Activated T-helper 2 cell treated with anti-CD3 and anti-CD28 coated beads, Interferon-gamma antibody, Interleukin-2, Interleukin-4, amounts not matched to agents 10 μg/mL and 5 μg/mL and 100 μg/mL, durations not matched to agents 14 hours and 24 hours and 36 hours (primary cell): ENCODE measurements around the gene SLC19A1. TPM values are rescaled to one million over a fixed set of nuclear protein-coding genes. Genes with fewer than 3 reads are reported as not detected.
"Not testable (repeated sequence)": the region's sequence is repeated elsewhere in the genome, so short reads cannot be mapped to it uniquely, and the experiment has no call there.

Experiments
- DNase-seq: peaks from one replicate; pipeline ENCODE4 v3.0.0; 2021; ENCODE audit warnings: low spot score
- H3K27ac Mint-ChIP-seq: one replicate; pipeline ENCODE4 v1.8.0; 2021; ENCODE audit warnings: mixed read lengths
- H3K27me3 Mint-ChIP-seq: one replicate; pipeline ENCODE4 v1.8.0; 2021; ENCODE audit warnings: low read depth, mixed read lengths
- H3K36me3 Mint-ChIP-seq: one replicate; pipeline ENCODE4 v1.8.0; 2021; ENCODE audit warnings: low read depth, mixed read lengths
- H3K4me1 Mint-ChIP-seq: one replicate; pipeline ENCODE4 v1.8.0; 2021; ENCODE audit warnings: low read depth, mixed read lengths
- H3K4me3 Mint-ChIP-seq: one replicate; pipeline ENCODE4 v1.8.0; 2021; ENCODE audit warnings: low read depth, mild to moderate bottlenecking, moderate library complexity, mixed read lengths
- H3K9me3 Mint-ChIP-seq: one replicate; pipeline ENCODE4 v1.8.0; 2021; ENCODE audit warnings: mixed read lengths
- intact Hi-C: fragments of 100-400 bp; cut with micrococcal nuclease; formaldehyde crosslinking; loops from one replicate; pipeline ENCODE4 v1.15.1; 2023
- total RNA-seq: library from RNA; stranded (reverse); gene quantifications from 2 replicates; pipeline ENCODE4 v1.2.3, GENCODE V29; 2022

Gene SLC19A1
- total RNA-seq, 1 donor from 2014 or later = 68.1 TPM

DNA sequence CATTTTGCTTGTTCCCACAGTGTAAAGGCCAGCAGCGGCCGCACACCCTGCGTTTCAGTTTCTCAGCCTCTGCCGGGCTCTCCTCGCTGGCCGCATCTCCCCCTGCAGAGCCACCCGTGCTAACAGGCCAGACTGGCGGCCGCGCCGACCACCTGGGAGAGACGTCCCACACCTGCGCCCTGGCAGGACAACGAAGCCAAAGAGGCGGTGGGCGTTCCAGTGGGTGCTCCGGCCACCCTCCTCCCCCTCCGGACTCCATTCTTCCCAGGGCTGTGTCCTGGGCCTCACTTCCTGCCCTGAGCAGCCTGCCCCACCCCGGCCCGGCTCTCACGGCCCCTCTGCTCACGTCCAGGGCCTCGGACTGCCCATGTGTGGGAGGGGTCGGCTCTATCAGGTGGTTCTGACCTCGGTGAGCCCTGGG is 31.9 kb upstream of the SLC19A1 start:
- H3K36me3 Mint-ChIP-seq = no peaks in the 10 kb centered on the region
- no peaks in the 10 kb centered on the region for H3K9me3 Mint-ChIP-seq
- H3K4me3 Mint-ChIP-seq = no peak overlapping the region
- H3K27ac Mint-ChIP-seq = no peak overlapping the region
- no peak for DNase-seq
- intact Hi-C loops = no loop called here
- H3K27me3 Mint-ChIP-seq = peaks cover under 1% of the 10 kb centered on the region
- H3K4me1 Mint-ChIP-seq = no peaks in the 10 kb centered on the region

DNA sequence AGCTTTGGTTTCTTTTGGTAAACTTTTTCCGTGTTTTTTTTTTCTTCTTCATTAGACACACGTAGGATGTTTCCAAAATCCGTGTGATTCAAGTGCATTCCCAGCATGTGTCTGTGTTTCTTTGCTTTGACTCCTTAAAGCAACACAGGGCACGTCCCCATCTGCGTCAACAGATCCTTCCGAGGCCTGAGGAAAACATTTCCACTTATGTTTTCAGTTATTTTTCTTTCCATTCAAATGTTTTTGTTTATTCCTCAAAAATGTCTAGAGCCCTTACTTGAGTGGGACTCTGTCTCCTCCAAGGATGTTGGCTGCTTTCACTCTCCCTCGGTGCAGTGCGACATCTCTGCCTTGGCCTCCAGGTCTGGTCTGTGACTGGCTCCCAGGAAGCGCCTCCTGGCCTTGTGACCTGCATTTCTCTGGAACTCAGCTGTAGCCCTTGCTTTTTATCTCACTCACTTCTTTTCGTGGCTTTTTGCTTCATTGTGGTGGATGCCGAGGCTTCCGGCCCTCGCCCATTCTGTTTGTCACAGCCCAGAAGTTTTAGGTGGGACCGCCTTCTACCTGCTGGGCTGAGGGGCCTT is 31.3 kb upstream of the SLC19A1 start:
- Mint-ChIP-seq H3K4me3 (no peak overlapping the region), H3K27me3 (peaks cover 5% of the 10 kb centered on the region), H3K36me3 (no peaks in the 10 kb centered on the region), H3K27ac (no peak overlapping the region), H3K4me1 (no peaks in the 10 kb centered on the region), H3K9me3 (no peaks in the 10 kb centered on the region)
- no peak for DNase-seq
- intact Hi-C loops = no loop called here

- Mint-ChIP-seq H3K36me3 (no peaks in the 10 kb centered on the region), H3K4me3 (no peak overlapping the region)
- intact Hi-C loops = no loop called here
Measured at GRCh38 chr21:45572783-45573451, 30.7 kb upstream of the SLC19A1 start.

DNA sequence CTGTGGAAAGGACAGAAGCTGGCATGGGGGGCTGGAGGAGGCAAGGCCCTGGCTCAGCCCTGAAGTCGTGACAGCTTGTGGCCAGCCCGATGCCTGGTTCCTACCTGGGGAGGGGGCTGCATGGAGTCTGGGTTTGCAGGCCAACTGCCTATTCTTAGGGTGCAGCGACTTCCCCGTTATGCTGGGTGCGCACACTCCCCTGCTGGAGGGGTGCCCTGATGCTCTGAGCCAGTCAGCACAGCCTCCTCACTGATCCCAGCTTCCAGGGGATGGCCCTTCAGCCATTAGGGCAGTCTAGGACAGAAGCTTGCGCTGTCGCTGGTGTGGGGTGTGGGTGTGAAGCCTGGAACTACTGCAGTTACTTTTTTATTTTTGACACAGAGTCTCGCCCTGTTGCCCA is 30.0 kb upstream of the SLC19A1 start:
- Mint-ChIP-seq H3K27me3 (peaks cover 8% of the 10 kb centered on the region), H3K9me3 (no peaks in the 10 kb centered on the region), H3K36me3 (no peaks in the 10 kb centered on the region), H3K4me1 (no peaks in the 10 kb centered on the region), H3K4me3 (no peak overlapping the region), H3K27ac (no peak overlapping the region)
- DNase-seq = no peak
- intact Hi-C loops = no loop called here

More at GRCh38 chr21:45572783-45573451, 30.7 kb upstream of the SLC19A1 start:
- no peaks in the 10 kb centered on the region for H3K4me1 Mint-ChIP-seq
- H3K27me3 Mint-ChIP-seq = peaks cover 8% of the 10 kb centered on the region
- DNase-seq = no peak
- no peaks in the 10 kb centered on the region for H3K9me3 Mint-ChIP-seq
- H3K27ac Mint-ChIP-seq = no peak overlapping the region

GRCh38 chr21:45571641-45572040 is 29.4 kb upstream of the SLC19A1 start:
- no peak overlapping the region for H3K27ac Mint-ChIP-seq
- H3K4me1 Mint-ChIP-seq = no peaks in the 10 kb centered on the region
- intact Hi-C loops = no loop called here
- no peak overlapping the region for H3K4me3 Mint-ChIP-seq
- no peaks in the 10 kb centered on the region for H3K36me3 Mint-ChIP-seq
- peaks cover 13% of the 10 kb centered on the region for H3K27me3 Mint-ChIP-seq
- H3K9me3 Mint-ChIP-seq = no peaks in the 10 kb centered on the region
- DNase-seq = no peak

DNA sequence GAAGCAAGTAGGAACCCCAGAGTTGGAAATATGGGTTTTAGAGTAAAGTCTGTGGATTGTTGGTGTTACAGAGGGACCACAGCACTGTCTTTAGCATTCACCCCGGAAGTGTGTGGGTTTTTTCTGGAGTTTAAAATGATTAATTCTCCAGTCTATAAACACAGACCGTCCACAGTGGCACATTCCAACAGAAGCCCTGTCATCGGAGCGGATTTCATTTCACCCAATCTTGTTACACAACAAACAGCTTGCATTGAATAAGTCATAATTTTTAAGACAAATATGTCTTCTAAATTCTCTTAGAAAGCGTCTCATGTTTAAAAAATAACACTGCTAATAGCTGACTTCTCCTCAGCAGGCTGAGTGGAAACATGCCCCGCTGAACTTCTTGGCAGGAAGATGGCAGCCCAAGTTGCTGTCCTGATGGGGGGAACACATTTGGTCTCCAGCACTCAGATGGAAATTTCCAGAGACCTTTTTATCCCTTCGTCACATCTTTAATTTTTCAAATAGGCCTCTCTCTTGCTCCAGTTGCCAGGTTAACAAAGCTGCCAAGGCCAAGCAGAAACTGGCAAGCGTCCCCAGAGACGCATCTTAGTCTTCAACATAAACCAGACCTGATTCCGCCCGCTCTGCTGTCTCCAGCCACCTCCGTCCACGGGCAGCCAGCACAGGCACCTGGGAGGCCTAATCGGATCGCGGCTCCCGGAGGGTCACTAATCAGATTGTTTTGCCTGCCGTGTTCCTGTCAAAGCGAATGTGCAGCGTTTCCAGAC is 28.8 kb upstream of the SLC19A1 start:
- Mint-ChIP-seq H3K4me3 (no peak overlapping the region), H3K9me3 (no peaks in the 10 kb centered on the region), H3K27ac (no peak overlapping the region), H3K36me3 (no peaks in the 10 kb centered on the region), H3K4me1 (no peaks in the 10 kb centered on the region), H3K27me3 (peaks cover 13% of the 10 kb centered on the region)
- DNase-seq = no peak
- intact Hi-C loops = no loop called here

- intact Hi-C loops = no loop called here
- H3K36me3 Mint-ChIP-seq = no peaks in the 10 kb centered on the region
- peaks cover 16% of the 10 kb centered on the region for H3K27me3 Mint-ChIP-seq
- no peak for DNase-seq
- no peaks in the 10 kb centered on the region for H3K9me3 Mint-ChIP-seq
- no peak overlapping the region for H3K27ac Mint-ChIP-seq
- no peak overlapping the region for H3K4me3 Mint-ChIP-seq
- H3K4me1 Mint-ChIP-seq = no peaks in the 10 kb centered on the region
Measured at GRCh38 chr21:45570071-45570470, 27.8 kb upstream of the SLC19A1 start.

DNA sequence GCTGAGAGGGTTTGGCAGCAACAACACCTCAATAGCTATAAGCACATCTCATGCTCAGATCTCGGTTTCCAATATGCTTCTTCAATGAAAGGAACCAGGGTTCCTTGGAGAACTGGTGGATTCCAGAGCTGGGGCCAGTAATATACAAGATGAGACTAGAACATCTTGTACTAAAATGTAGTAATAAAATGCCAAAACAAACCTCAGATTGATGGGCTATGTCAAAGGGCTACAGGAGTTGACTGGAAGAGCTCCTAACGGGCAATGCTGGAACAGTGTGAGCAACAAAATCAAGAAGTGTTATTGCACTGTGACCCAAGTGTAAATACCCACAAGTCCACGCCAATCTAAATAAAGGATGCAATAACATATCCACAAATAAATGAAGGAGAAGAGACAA is 26.1 kb upstream of the SLC19A1 start:
- no peaks in the 10 kb centered on the region for H3K36me3 Mint-ChIP-seq
- intact Hi-C loops = no loop called here
- H3K9me3 Mint-ChIP-seq = no peaks in the 10 kb centered on the region
- H3K4me3 Mint-ChIP-seq = no peak overlapping the region
- H3K27ac Mint-ChIP-seq = no peak overlapping the region
- peaks cover 23% of the 10 kb centered on the region for H3K27me3 Mint-ChIP-seq
- DNase-seq = no peak
- no peaks in the 10 kb centered on the region for H3K4me1 Mint-ChIP-seq

DNA sequence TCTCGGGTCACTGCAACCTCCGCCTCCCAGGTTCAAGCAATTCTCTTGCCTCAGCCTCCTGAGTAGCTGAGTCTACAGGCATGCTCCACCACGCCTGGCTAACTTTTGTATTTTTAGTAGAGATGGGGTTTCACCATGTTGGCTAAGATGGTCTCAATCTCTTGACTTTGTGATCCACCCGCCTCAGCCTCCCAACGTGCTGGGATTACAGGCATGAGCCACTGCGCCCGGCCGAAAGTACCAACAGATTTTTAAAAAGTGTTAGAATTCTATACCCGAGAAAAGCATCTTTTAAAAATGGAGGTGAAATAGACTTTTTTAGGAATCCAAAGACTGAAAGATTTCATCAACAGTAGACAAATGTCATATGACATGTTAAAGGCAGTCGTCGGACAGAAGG is 21.9 kb upstream of the SLC19A1 start:
- DNase-seq, H3K36me3 Mint-ChIP-seq, H3K27ac Mint-ChIP-seq, H3K4me1 Mint-ChIP-seq, intact Hi-C loops, H3K9me3 Mint-ChIP-seq, H3K4me3 Mint-ChIP-seq: not testable (repeated sequence)
- H3K27me3 Mint-ChIP-seq = peaks cover 39% of the 10 kb centered on the region

DNA sequence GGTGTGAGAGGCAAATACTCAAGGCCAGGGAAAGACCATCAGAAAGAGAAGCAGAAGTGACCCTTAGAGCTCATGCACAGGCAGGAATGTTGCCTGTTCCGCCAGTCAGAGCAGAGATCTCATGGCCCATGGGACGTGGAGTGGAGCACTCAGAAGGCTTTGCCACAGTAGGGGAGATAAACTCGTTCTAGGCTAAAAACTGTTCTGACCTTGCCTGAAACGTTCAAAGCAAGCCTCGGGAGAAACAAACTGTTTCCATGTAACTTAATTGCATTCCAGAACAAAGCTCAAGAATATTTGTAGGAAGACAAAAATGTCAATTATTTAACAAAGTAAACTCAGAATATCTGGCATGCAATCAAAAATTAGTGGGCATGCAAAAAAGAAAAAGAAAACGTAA is 20.7 kb upstream of the SLC19A1 start:
- Mint-ChIP-seq H3K36me3 (no peaks in the 10 kb centered on the region), H3K27ac (no peak overlapping the region), H3K27me3 (peaks cover 31% of the 10 kb centered on the region), H3K9me3 (no peaks in the 10 kb centered on the region), H3K4me3 (no peak overlapping the region), H3K4me1 (no peaks in the 10 kb centered on the region)
- intact Hi-C loops = no loop called here
- DNase-seq = no peak

DNA sequence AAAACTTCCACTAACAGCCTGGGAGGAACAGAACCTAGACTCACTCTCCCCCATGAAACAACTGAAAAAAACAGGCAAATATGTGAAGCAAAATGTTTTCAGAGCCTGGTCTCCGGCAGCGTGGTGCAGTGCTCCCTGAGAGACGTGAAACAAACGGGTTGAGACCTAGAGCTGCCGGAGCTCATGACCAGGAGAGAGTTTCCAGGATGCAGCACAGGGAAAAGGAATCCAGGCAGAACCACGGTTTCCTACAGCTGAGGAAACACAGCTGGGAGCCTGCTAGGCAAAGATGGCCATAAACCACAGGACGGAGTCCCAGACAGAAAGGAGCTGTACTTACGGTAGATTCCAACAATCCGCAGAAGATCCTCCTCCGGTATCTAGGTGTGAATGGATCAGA is 20.2 kb upstream of the SLC19A1 start:
- no peaks in the 10 kb centered on the region for H3K4me1 Mint-ChIP-seq
- no peak overlapping the region for H3K27ac Mint-ChIP-seq
- H3K9me3 Mint-ChIP-seq = no peaks in the 10 kb centered on the region
- DNase-seq = no peak
- peaks cover 31% of the 10 kb centered on the region for H3K27me3 Mint-ChIP-seq
- no peak overlapping the region for H3K4me3 Mint-ChIP-seq
- no peaks in the 10 kb centered on the region for H3K36me3 Mint-ChIP-seq
- intact Hi-C loops = no loop called here

- H3K36me3 Mint-ChIP-seq, H3K27ac Mint-ChIP-seq, H3K4me1 Mint-ChIP-seq, H3K9me3 Mint-ChIP-seq, DNase-seq, intact Hi-C loops, H3K4me3 Mint-ChIP-seq: not testable (repeated sequence)
- peaks cover 26% of the 10 kb centered on the region for H3K27me3 Mint-ChIP-seq
Measured at GRCh38 chr21:45561241-45561640, 19.0 kb upstream of the SLC19A1 start.
